Measurements from ENCODE around the gene CDK6.

CDK6 gene

GRCh38 chr7:92622030-92622429 lies 214.3 kb downstream of the CDK6 start:
- H3K4me3 ChIP-seq (ENCODE audit: low read depth in 1 of 2, low read length in 2 of 2), result no peak overlapping the region
- H3K27me3 ChIP-seq (ENCODE audit: low read depth, low read length), result no peaks in the 10 kb centered on the region

GRCh38 chr7:92621561-92622023 lies 214.8 kb downstream of the CDK6 start:
- Histone ChIP-seq H3K27me3 (ENCODE audit: low read depth, low read length) (no peaks in the 10 kb centered on the region), H3K9me3 (ENCODE audit: control insufficient read depth in 1 of 2, low read length in 2 of 2) (no peaks in the 10 kb centered on the region), H3K36me3 (ENCODE audit: control insufficient read depth in 1 of 2, insufficient read depth in 2 of 2, low read length in 2 of 2) (peaks cover 4 to 13% of the 10 kb centered on the region in 2 donors), H3K4me1 (ENCODE audit: control insufficient read depth in 1 of 2, insufficient read depth in 2 of 2, low read length in 2 of 2) (peaks cover 3 to 11% of the 10 kb centered on the region in 2 donors), H3K4me3 (ENCODE audit: low read depth in 1 of 2, low read length in 2 of 2) (peak overlapping the region in 1 of 2 donors; percentile 28), H3K27ac (ENCODE audit: low read length) (peak overlapping the region; percentile 80)

More at GRCh38 chr7:92622030-92622429, 214.3 kb downstream of the CDK6 start:
- no peaks in the 10 kb centered on the region for H3K9me3 ChIP-seq (ENCODE audit: control insufficient read depth in 1 of 2, low read length in 2 of 2)
- H3K36me3 ChIP-seq (ENCODE audit: control insufficient read depth in 1 of 2, insufficient read depth in 2 of 2, low read length in 2 of 2), result peaks cover 4 to 10% of the 10 kb centered on the region in 2 donors
- H3K4me1 ChIP-seq (ENCODE audit: control insufficient read depth in 1 of 2, insufficient read depth in 2 of 2, low read length in 2 of 2), result peaks cover 3 to 11% of the 10 kb centered on the region in 2 donors
- H3K27ac ChIP-seq (ENCODE audit: low read length), result no peak overlapping the region

DNA sequence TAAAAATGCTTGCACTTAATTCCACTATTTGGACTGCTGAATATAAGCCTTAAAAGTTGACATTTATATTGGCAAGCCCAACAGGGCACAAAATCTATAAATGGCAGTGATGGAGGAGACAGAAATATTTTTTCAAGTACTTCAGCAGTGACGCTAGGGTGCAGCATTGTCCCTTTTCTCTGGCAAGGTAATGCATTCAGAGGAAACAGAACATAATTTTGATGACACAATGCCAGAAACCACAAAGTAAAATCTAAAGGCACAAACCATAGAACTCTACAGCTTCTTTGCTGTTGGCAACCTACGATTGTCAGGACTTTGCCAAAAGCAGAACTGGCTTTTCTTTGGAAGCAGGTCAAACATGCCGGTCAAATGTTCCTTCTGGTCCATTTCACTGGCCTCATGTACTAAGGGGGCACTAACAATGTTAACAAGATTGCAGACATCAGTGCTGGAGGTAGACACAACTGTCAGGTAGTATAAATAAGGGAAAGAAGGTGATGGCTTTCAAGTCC lies 215.3 kb downstream of the CDK6 start:
- H3K27me3 ChIP-seq (ENCODE audit: low read depth, low read length), result no peaks in the 10 kb centered on the region
- peaks cover 9 to 18% of the 10 kb centered on the region in 2 donors for H3K36me3 ChIP-seq (ENCODE audit: control insufficient read depth in 1 of 2, insufficient read depth in 2 of 2, low read length in 2 of 2)
- no peaks in the 10 kb centered on the region for H3K9me3 ChIP-seq (ENCODE audit: control insufficient read depth in 1 of 2, low read length in 2 of 2)
- peak overlapping the region; percentile 80 for H3K27ac ChIP-seq (ENCODE audit: low read length)
- peak overlapping the region in 1 of 2 donors; percentile 28 for H3K4me3 ChIP-seq (ENCODE audit: low read depth in 1 of 2, low read length in 2 of 2)
- H3K4me1 ChIP-seq (ENCODE audit: control insufficient read depth in 1 of 2, insufficient read depth in 2 of 2, low read length in 2 of 2), result peaks cover 3 to 11% of the 10 kb centered on the region in 2 donors

GRCh38 chr7:92615861-92616260 lies 220.5 kb downstream of the CDK6 start:
- H3K27me3 ChIP-seq (ENCODE audit: low read depth, low read length), result no peaks in the 10 kb centered on the region
- peaks cover 9 to 23% of the 10 kb centered on the region in 2 donors for H3K36me3 ChIP-seq (ENCODE audit: control insufficient read depth in 1 of 2, insufficient read depth in 2 of 2, low read length in 2 of 2)
- H3K4me1 ChIP-seq (ENCODE audit: control insufficient read depth in 1 of 2, insufficient read depth in 2 of 2, low read length in 2 of 2), result peaks cover 2 to 11% of the 10 kb centered on the region in 2 donors
- H3K9me3 ChIP-seq (ENCODE audit: control insufficient read depth in 1 of 2, low read length in 2 of 2), result no peaks in the 10 kb centered on the region
- no peak overlapping the region for H3K4me3 ChIP-seq (ENCODE audit: low read depth in 1 of 2, low read length in 2 of 2)
- H3K27ac ChIP-seq (ENCODE audit: low read length), result no peak overlapping the region

DNA sequence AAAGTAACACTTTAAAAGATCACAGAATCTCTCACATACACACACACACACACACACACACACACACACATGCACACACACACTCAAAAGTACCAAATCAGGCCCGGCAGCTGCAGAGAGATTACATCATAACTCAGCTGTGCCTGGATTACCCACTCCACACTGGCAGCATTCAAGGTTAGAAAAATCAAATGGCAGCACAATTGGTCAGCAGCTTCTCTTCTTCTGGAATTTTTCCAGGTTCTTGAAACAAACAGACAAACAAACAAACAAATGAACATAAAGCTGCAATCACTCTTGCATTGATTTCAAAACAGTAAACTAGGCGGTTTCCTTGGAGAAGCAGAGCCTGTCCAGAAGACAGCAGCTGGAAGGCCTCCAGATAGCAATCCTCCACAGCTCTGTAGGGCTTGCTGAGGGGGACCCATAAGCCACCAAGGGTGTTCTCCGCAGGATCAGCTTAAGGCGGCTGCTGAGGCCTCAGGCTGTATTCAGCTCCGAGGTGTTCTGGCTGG lies 221.7 kb downstream of the CDK6 start:
- Histone ChIP-seq H3K9me3 (ENCODE audit: control insufficient read depth in 1 of 2, low read length in 2 of 2) (no peaks in the 10 kb centered on the region), H3K4me3 (ENCODE audit: low read depth in 1 of 2, low read length in 2 of 2) (no peak overlapping the region), H3K4me1 (ENCODE audit: control insufficient read depth in 1 of 2, insufficient read depth in 2 of 2, low read length in 2 of 2) (peaks cover 0 to 11% of the 10 kb centered on the region in 2 donors), H3K27me3 (ENCODE audit: low read depth, low read length) (no peaks in the 10 kb centered on the region), H3K27ac (ENCODE audit: low read length) (no peak overlapping the region), H3K36me3 (ENCODE audit: control insufficient read depth in 1 of 2, insufficient read depth in 2 of 2, low read length in 2 of 2) (peaks cover 9 to 23% of the 10 kb centered on the region in 2 donors)

- H3K4me3 ChIP-seq (ENCODE audit: low read depth in 1 of 2, low read length in 2 of 2), result no peak overlapping the region
- peaks cover 9 to 23% of the 10 kb centered on the region in 2 donors for H3K36me3 ChIP-seq (ENCODE audit: control insufficient read depth in 1 of 2, insufficient read depth in 2 of 2, low read length in 2 of 2)
- no peak overlapping the region for H3K27ac ChIP-seq (ENCODE audit: low read length)
- H3K27me3 ChIP-seq (ENCODE audit: low read depth, low read length), result no peaks in the 10 kb centered on the region
- H3K9me3 ChIP-seq (ENCODE audit: control insufficient read depth in 1 of 2, low read length in 2 of 2), result no peaks in the 10 kb centered on the region
- peaks cover 0 to 11% of the 10 kb centered on the region in 2 donors for H3K4me1 ChIP-seq (ENCODE audit: control insufficient read depth in 1 of 2, insufficient read depth in 2 of 2, low read length in 2 of 2)
Measured at GRCh38 chr7:92613720-92614119, 222.7 kb downstream of the CDK6 start.

DNA sequence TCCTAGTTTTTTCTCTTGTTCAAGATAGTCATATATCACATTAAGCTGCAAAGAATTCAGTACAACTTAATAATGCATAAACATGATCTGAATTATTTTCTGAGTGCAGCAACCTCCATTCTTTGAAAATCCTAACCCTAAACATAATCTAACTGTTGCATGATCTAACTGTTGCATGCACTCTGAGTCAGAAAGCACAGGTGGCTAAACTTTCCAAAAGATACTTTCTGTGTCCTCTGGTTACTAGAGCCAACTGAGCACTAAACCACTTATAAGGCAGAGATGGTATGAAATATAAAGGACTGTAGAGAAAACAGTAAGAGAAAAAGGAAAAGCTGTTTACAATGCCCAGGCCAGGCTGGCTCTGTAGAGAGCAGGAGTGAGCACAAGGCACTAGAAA lies 223.2 kb downstream of the CDK6 start:
- H3K27ac ChIP-seq (ENCODE audit: low read length), result no peak overlapping the region
- peaks cover 0 to 14% of the 10 kb centered on the region in 2 donors for H3K4me1 ChIP-seq (ENCODE audit: control insufficient read depth in 1 of 2, insufficient read depth in 2 of 2, low read length in 2 of 2)
- H3K36me3 ChIP-seq (ENCODE audit: control insufficient read depth in 1 of 2, insufficient read depth in 2 of 2, low read length in 2 of 2), result peaks cover 9 to 23% of the 10 kb centered on the region in 2 donors
- no peaks in the 10 kb centered on the region for H3K27me3 ChIP-seq (ENCODE audit: low read depth, low read length)
- no peaks in the 10 kb centered on the region for H3K9me3 ChIP-seq (ENCODE audit: control insufficient read depth in 1 of 2, low read length in 2 of 2)
- no peak overlapping the region for H3K4me3 ChIP-seq (ENCODE audit: low read depth in 1 of 2, low read length in 2 of 2)

- peaks cover 0 to 14% of the 10 kb centered on the region in 2 donors for H3K4me1 ChIP-seq (ENCODE audit: control insufficient read depth in 1 of 2, insufficient read depth in 2 of 2, low read length in 2 of 2)
- H3K9me3 ChIP-seq (ENCODE audit: control insufficient read depth in 1 of 2, low read length in 2 of 2), result no peaks in the 10 kb centered on the region
- peaks cover 6 to 17% of the 10 kb centered on the region in 2 donors for H3K36me3 ChIP-seq (ENCODE audit: control insufficient read depth in 1 of 2, insufficient read depth in 2 of 2, low read length in 2 of 2)
- H3K27me3 ChIP-seq (ENCODE audit: low read depth, low read length), result no peaks in the 10 kb centered on the region
- no peak overlapping the region for H3K27ac ChIP-seq (ENCODE audit: low read length)
- no peak overlapping the region for H3K4me3 ChIP-seq (ENCODE audit: low read depth in 1 of 2, low read length in 2 of 2)
Measured at GRCh38 chr7:92612501-92612900, 223.9 kb downstream of the CDK6 start.

GRCh38 chr7:92611735-92612134 lies 224.6 kb downstream of the CDK6 start:
- Histone ChIP-seq H3K4me1 (ENCODE audit: control insufficient read depth in 1 of 2, insufficient read depth in 2 of 2, low read length in 2 of 2) (peaks cover 0 to 14% of the 10 kb centered on the region in 2 donors), H3K36me3 (ENCODE audit: control insufficient read depth in 1 of 2, insufficient read depth in 2 of 2, low read length in 2 of 2) (peaks cover 6 to 11% of the 10 kb centered on the region in 2 donors), H3K27me3 (ENCODE audit: low read depth, low read length) (no peaks in the 10 kb centered on the region), H3K4me3 (ENCODE audit: low read depth in 1 of 2, low read length in 2 of 2) (no peak overlapping the region), H3K27ac (ENCODE audit: low read length) (no peak overlapping the region), H3K9me3 (ENCODE audit: control insufficient read depth in 1 of 2, low read length in 2 of 2) (no peaks in the 10 kb centered on the region)

DNA sequence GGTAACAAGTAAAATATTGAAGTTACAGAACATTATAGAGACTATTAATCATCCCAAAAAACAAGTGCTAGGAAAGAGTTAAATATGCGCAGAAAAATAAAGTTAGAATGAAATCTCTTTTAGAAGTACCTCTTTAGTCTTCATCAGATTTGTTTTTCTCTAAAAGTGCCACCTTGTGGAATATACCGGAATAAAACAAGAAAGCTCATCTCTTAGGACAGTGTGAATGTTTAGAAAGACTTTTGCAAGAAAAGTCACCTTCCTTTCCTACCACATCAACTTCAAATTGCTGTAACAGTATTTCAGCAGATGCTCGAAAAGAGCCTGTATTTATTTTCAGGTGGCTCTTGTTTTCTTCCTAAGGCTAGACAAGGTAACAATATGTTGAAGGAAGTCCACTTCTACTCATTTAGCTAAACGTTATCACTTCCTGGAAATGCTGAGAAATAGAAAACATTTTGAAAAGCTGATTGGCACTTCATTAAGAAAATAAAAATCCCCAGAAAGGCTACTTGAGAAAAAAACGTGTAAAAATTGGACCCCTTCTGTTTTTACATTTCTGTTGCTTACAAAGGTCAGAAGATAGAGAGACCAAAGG lies 226.4 kb downstream of the CDK6 start:
- Histone ChIP-seq H3K36me3 (ENCODE audit: control insufficient read depth in 1 of 2, insufficient read depth in 2 of 2, low read length in 2 of 2) (peaks cover 0 to 8% of the 10 kb centered on the region in 2 donors), H3K9me3 (ENCODE audit: control insufficient read depth in 1 of 2, low read length in 2 of 2) (no peaks in the 10 kb centered on the region), H3K27ac (ENCODE audit: low read length) (no peak overlapping the region), H3K27me3 (ENCODE audit: low read depth, low read length) (no peaks in the 10 kb centered on the region), H3K4me1 (ENCODE audit: control insufficient read depth in 1 of 2, insufficient read depth in 2 of 2, low read length in 2 of 2) (peaks cover 0 to 13% of the 10 kb centered on the region in 2 donors), H3K4me3 (ENCODE audit: low read depth in 1 of 2, low read length in 2 of 2) (no peak overlapping the region)

- H3K27me3 ChIP-seq (ENCODE audit: low read depth, low read length), result no peaks in the 10 kb centered on the region
- H3K4me3 ChIP-seq (ENCODE audit: low read depth in 1 of 2, low read length in 2 of 2), result peak overlapping the region in 1 of 2 donors; percentile 17
- peaks cover 0 to 8% of the 10 kb centered on the region in 2 donors for H3K36me3 ChIP-seq (ENCODE audit: control insufficient read depth in 1 of 2, insufficient read depth in 2 of 2, low read length in 2 of 2)
- H3K4me1 ChIP-seq (ENCODE audit: control insufficient read depth in 1 of 2, insufficient read depth in 2 of 2, low read length in 2 of 2), result peaks cover 0 to 3% of the 10 kb centered on the region in 2 donors
- no peaks in the 10 kb centered on the region for H3K9me3 ChIP-seq (ENCODE audit: control insufficient read depth in 1 of 2, low read length in 2 of 2)
- H3K27ac ChIP-seq (ENCODE audit: low read length), result no peak overlapping the region
Measured at GRCh38 chr7:92608380-92609322, 227.7 kb downstream of the CDK6 start.

All from muscle layer of duodenum (tissue), 2 donors.